Panc1 (cell line): ENCODE results near the gene ZFYVE21. TPM values are rescaled to one million over a fixed set of nuclear protein-coding genes. Genes with fewer than 3 reads are reported as not detected.

Source experiments
- ATAC-seq: fragments of 200-7000 bp; cut with Tn5 transposase; 2 replicates; pipeline ENCODE4 v1.9.1; 2020; ENCODE audit warnings: mild to moderate bottlenecking, moderate library complexity
- BruUV-seq: library from RNA; stranded (reverse); fragments of 400-500 nt; replicated peaks from 2 replicates; lab custom pipeline; 2021; lab: Mats Ljungman, UMichigan
- CTCF ChIA-PET: fragments of 300-600 bp; sonication (Branson Sonifier 250); formaldehyde crosslinking; loops from one replicate; lab custom pipeline; 2022; ENCODE audit warnings: antibody characterized with exemption; lab: Charles Lee
- POLR2A ChIA-PET: fragments of 300-600 bp; sonication (Branson Sonifier 250); formaldehyde crosslinking; loops from one replicate; lab custom pipeline; 2022; ENCODE audit warnings: antibody characterized with exemption; lab: Charles Lee
- DNase-seq: peaks from one replicate; pipeline ENCODE4 v3.0.0-alpha.2; 2010; ENCODE audit warnings: low read depth, low spot score
- H3K27ac ChIP-seq: 2 replicates; pipeline ENCODE4 v1.5.1; 2011; ENCODE audit warnings: mild to moderate bottlenecking, low read length, inconsistent platforms
- H3K27me3 ChIP-seq: fragments of 200-500 bp; sonication (Bioruptor generic); 2 replicates; pipeline ENCODE4 v1.6.0; 2014; ENCODE audit warnings: low read length, inconsistent platforms; ENCODE audit not compliant: control insufficient read depth, insufficient read depth
- H3K36me3 ChIP-seq: fragments of 200-500 bp; sonication (Bioruptor generic); 2 replicates; pipeline ENCODE4 v1.5.1; 2014; ENCODE audit warnings: inconsistent platforms, mild to moderate bottlenecking, low read length, moderate library complexity; ENCODE audit not compliant: control insufficient read depth, insufficient read depth
- H3K4me1 ChIP-seq: 2 replicates; pipeline ENCODE4 v1.5.1; 2011; ENCODE audit warnings: inconsistent platforms, mild to moderate bottlenecking, low read length, moderate library complexity; ENCODE audit not compliant: control insufficient read depth, insufficient read depth
- H3K4me3 ChIP-seq, 2 experiments: 2 replicates each; pipeline ENCODE4 v1.5.1; 2011 to 2012; ENCODE audit warnings: low read depth in 2 of 2, low read length in 2 of 2, mild to moderate bottlenecking in 2 of 2, inconsistent platforms in 1 of 2, moderate library complexity in 1 of 2
- H3K9me3 ChIP-seq: fragments of 200-500 bp; sonication (Bioruptor generic); 2 replicates; pipeline ENCODE4 v1.5.1; 2014; ENCODE audit warnings: low read depth, mild to moderate bottlenecking, inconsistent platforms, low read length, moderate library complexity; ENCODE audit not compliant: control insufficient read depth, insufficient read depth
- POLR2AphosphoS5 ChIP-seq: IDR thresholded peaks from 2 replicates; pipeline ENCODE4 v1.6.1; 2012; ENCODE audit warnings: mild to moderate bottlenecking, low read depth, low read length, moderate library complexity
- SIN3A ChIP-seq: IDR thresholded peaks from 2 replicates; pipeline ENCODE4 v1.6.1; 2012; ENCODE audit warnings: low read depth, mild to moderate bottlenecking, low read length, moderate library complexity, borderline replicate concordance; ENCODE audit not compliant: insufficient read depth
- TCF7L2 ChIP-seq: IDR thresholded peaks from 2 replicates; pipeline ENCODE4 v1.6.1; 2011; ENCODE audit warnings: mild to moderate bottlenecking, low read depth, low read length, inconsistent platforms
- in situ Hi-C: cut with HindIII; loops from 2 replicates; pipeline ENCODE4 v1.10.0; 2016; ENCODE audit warnings: low sequenced_read_pairs, low pct_unique_long_range_greater_than_20kb
- intact Hi-C: fragments of 100-400 bp; cut with micrococcal nuclease; formaldehyde crosslinking; loops from one replicate; pipeline ENCODE4 v1.10.0; 2022; ENCODE audit not compliant: unreplicated experiment
- total RNA-seq: library from RNA; stranded (reverse); gene quantifications from one replicate; pipeline ENCODE4 v1.2.1, GENCODE V29; 2021; ENCODE audit not compliant: unreplicated experiment
- TF ChIP-seq, protein P1 (sequence below): fragments of 450-650 bp; IDR thresholded peaks from 2 replicates; pipeline ENCODE4 v1.5.1; 2017; ENCODE audit warnings: mild to moderate bottlenecking
- TF ChIP-seq, protein P2 (sequence below), 2 experiments: IDR thresholded peaks; 2 replicates each; pipeline ENCODE4 v1.6.1; 2011 to 2012; ENCODE audit warnings: low read depth in 2 of 2, control low read depth in 1 of 2, low read length in 1 of 2, mild to moderate bottlenecking in 1 of 2, moderate library complexity in 1 of 2; ENCODE audit not compliant: insufficient read depth in 1 of 2

Gene ZFYVE21
- total RNA-seq, 1 experiment from 2014 or later, result 41.8 TPM

DNA sequence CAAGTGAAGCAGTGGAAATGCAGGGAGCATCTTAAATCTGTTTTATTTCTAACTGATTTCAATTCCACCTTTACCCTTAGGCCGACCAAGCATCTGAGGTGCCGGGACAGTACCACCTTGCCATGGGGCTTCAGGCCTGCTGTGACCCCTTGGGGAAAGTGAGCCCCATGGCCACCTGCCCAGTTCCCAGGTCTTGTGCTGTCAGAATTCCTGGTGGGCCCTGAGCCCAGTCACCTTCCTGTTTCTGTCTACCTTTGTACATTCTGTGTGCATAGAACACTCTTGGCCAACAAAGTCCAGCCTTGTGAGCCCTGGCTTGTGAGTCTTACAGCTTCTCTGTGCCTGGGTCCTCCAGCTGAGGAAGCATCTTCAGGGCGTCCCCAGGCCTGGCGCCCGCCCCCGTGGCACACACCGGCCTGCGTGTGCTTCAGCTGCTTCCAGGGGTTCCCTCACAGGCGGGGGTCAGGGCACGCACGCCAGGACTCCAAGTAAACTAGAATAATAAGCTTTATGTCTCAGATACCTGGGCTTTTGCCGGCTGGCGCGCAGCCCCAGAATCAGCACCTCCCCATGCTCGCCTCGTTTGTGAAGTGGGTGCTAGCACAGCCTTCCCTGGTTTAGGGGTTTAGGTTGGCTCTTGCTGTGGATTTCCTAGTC, 10.3 kb downstream of the ZFYVE21 start:
- no TSS peak for BruUV-seq
- ChIA-PET POLR2A (no interaction called here), CTCF (no interaction called here)
- in situ Hi-C loops, result no loop called here
- intact Hi-C loops, result no loop called here
- no peak for DNase-seq
- no peaks in the 10 kb centered on the region; the same call in 1 of the 2 replicates for H3K4me1 ChIP-seq
- TF ChIP-seq, protein P1, sequence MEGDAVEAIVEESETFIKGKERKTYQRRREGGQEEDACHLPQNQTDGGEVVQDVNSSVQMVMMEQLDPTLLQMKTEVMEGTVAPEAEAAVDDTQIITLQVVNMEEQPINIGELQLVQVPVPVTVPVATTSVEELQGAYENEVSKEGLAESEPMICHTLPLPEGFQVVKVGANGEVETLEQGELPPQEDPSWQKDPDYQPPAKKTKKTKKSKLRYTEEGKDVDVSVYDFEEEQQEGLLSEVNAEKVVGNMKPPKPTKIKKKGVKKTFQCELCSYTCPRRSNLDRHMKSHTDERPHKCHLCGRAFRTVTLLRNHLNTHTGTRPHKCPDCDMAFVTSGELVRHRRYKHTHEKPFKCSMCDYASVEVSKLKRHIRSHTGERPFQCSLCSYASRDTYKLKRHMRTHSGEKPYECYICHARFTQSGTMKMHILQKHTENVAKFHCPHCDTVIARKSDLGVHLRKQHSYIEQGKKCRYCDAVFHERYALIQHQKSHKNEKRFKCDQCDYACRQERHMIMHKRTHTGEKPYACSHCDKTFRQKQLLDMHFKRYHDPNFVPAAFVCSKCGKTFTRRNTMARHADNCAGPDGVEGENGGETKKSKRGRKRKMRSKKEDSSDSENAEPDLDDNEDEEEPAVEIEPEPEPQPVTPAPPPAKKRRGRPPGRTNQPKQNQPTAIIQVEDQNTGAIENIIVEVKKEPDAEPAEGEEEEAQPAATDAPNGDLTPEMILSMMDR, result no peak
- TF ChIP-seq POLR2AphosphoS5, result no peak
- TF ChIP-seq, protein P2, sequence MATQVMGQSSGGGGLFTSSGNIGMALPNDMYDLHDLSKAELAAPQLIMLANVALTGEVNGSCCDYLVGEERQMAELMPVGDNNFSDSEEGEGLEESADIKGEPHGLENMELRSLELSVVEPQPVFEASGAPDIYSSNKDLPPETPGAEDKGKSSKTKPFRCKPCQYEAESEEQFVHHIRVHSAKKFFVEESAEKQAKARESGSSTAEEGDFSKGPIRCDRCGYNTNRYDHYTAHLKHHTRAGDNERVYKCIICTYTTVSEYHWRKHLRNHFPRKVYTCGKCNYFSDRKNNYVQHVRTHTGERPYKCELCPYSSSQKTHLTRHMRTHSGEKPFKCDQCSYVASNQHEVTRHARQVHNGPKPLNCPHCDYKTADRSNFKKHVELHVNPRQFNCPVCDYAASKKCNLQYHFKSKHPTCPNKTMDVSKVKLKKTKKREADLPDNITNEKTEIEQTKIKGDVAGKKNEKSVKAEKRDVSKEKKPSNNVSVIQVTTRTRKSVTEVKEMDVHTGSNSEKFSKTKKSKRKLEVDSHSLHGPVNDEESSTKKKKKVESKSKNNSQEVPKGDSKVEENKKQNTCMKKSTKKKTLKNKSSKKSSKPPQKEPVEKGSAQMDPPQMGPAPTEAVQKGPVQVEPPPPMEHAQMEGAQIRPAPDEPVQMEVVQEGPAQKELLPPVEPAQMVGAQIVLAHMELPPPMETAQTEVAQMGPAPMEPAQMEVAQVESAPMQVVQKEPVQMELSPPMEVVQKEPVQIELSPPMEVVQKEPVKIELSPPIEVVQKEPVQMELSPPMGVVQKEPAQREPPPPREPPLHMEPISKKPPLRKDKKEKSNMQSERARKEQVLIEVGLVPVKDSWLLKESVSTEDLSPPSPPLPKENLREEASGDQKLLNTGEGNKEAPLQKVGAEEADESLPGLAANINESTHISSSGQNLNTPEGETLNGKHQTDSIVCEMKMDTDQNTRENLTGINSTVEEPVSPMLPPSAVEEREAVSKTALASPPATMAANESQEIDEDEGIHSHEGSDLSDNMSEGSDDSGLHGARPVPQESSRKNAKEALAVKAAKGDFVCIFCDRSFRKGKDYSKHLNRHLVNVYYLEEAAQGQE (IDR thresholded peaks at IDR 0.05; ENCODE audit: insufficient read depth in 1 of 2, low read depth in 2 of 2, low read length in 1 of 2), result no peak
- TF ChIP-seq SIN3A, result no peak
- no peak for TF ChIP-seq TCF7L2
- H3K36me3 ChIP-seq, result no peaks in the 10 kb centered on the region
- no peak overlapping the region for H3K4me3 ChIP-seq
- H3K9me3 ChIP-seq, result no peaks in the 10 kb centered on the region
- H3K27ac ChIP-seq, result no peak overlapping the region
- no peaks in the 10 kb centered on the region for H3K27me3 ChIP-seq
- ATAC-seq, result no peak

DNA sequence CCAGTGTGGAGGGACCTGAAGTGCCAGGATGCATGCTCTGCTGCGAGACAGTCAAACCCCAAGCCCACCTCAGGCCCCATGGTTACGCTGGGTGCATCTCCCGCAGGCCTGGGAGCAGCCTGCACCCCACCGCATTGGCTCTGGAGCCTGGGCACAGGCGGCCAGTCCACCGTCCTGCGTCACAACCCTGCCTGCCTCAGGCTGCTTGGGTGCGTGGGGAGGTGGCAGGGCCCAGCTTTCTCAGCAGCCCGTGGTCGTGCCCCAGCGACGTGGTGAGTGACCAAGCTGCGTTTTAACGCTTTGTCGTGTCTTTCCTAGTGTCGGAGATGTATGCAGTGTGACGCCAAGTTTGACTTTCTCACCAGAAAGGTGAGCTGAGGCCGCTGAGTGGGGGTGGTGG, 10.9 kb downstream of the ZFYVE21 start:
- Histone ChIP-seq H3K4me3 (no peak overlapping the region), H3K9me3 (no peaks in the 10 kb centered on the region), H3K4me1 (no peaks in the 10 kb centered on the region), H3K36me3 (no peaks in the 10 kb centered on the region), H3K27me3 (no peaks in the 10 kb centered on the region), H3K27ac (no peak overlapping the region)
- ChIA-PET POLR2A (no interaction called here), CTCF (no interaction called here)
- DNase-seq, result no peak
- ATAC-seq, result no peak
- in situ Hi-C loops (no loop called here), intact Hi-C loops (no loop called here)
- TF ChIP-seq SIN3A, result no peak
- TF ChIP-seq, protein P2 (IDR thresholded peaks at IDR 0.05; ENCODE audit: insufficient read depth in 1 of 2, low read depth in 2 of 2, low read length in 1 of 2), result no peak
- no peak for TF ChIP-seq POLR2AphosphoS5
- TF ChIP-seq, protein P1, result no peak
- no peak for TF ChIP-seq TCF7L2
- BruUV-seq, result no TSS peak
